K562 (cell line): ENCODE results near the gene TSTD2. TPM values are rescaled to one million over a fixed set of nuclear protein-coding genes. Genes with fewer than 3 reads are reported as not detected.

Experiments used
- ATAC-seq: fragments of 200-7000 bp; cut with Tn5 transposase; 3 replicates; pipeline ENCODE4 v1.9.1; 2020; ENCODE audit warnings: moderate library complexity
- BruUV-seq: library from RNA; stranded (reverse); fragments of 400-500 nt; replicated peaks from 2 replicates; lab custom pipeline; 2021; lab: Mats Ljungman, UMichigan
- CTCF ChIA-PET: fragments of 300-600 bp; formaldehyde crosslinking; extraction: SDS; loops from one replicate; lab custom pipeline; 2021; ENCODE audit warnings: low intra/inter-chr PET ratio; lab: Yijun Ruan, JAX
- POLR2A ChIA-PET: fragments of 300-600, 350-650 bp; sonication (Branson Sonifier 250); formaldehyde crosslinking; extraction: SDS; loops from one replicate; lab custom pipeline; 2021; ENCODE audit warnings: antibody characterized with exemption, inconsistent platforms; lab: Yijun Ruan, JAX
- DNase-seq, 4 experiments: peaks; one replicate each; pipeline versions ENCODE4 v3.0.0 to v3.0.0-alpha.2; 2011 to 2018; ENCODE audit warnings: low spot score in 3 of 4, mixed read lengths in 3 of 4; ENCODE audit errors: extremely low read depth in 1 of 4
- FAIRE-seq: peaks from 2 replicates; lab custom pipeline; 2011; peaks lifted over from hg19 to GRCh38; lab: Jason Lieb, UNC
- H2AFZ ChIP-seq: 2 replicates; pipeline ENCODE4 v1.6.0; 2011; ENCODE audit warnings: low read depth, low read length, control low read depth, inconsistent platforms
- H3K27ac ChIP-seq: fragments of 200-600 bp; 3 replicates; pipeline ENCODE4 v1.8.0; 2011; ENCODE audit warnings: low read depth, mild to moderate bottlenecking, control low read depth, inconsistent platforms, low read length, moderate library complexity, mixed read lengths; ENCODE audit errors: extremely low read depth
- H3K27me3 ChIP-seq, 2 experiments: fragments of 300-600 bp in 1 of 2; 2 replicates in 1 of 2; 3 replicates in 1 of 2; pipeline versions ENCODE4 v1.6.0 to v1.8.0; 2011; ENCODE audit warnings: inconsistent platforms in 2 of 2, low read length in 2 of 2, mild to moderate bottlenecking in 1 of 2, mixed read lengths in 1 of 2, moderate library complexity in 1 of 2; ENCODE audit not compliant: control insufficient read depth in 2 of 2, insufficient read depth in 2 of 2
- H3K36me3 ChIP-seq: fragments of 300-600 bp; 3 replicates; pipeline ENCODE4 v1.8.0; 2011; ENCODE audit warnings: mild to moderate bottlenecking, low read length, inconsistent platforms; ENCODE audit not compliant: control insufficient read depth, insufficient read depth
- H3K4me1 ChIP-seq, 2 experiments: fragments of 200-600 bp in 1 of 2; replicated peaks in 1 of 2; 2 replicates in 1 of 2; 3 replicates in 1 of 2; pipeline versions ENCODE4 v1.5.1 to v1.8.0; 2011; ENCODE audit warnings: inconsistent platforms in 2 of 2, low read length in 2 of 2, mild to moderate bottlenecking in 1 of 2, mixed read lengths in 1 of 2, moderate library complexity in 1 of 2; ENCODE audit not compliant: control insufficient read depth in 2 of 2, insufficient read depth in 2 of 2
- H3K4me2 ChIP-seq: 2 replicates; pipeline ENCODE4 v1.6.1; 2011; ENCODE audit warnings: low read length, control low read depth, inconsistent platforms, mixed read lengths; ENCODE audit not compliant: insufficient read depth
- H3K4me3 ChIP-seq: fragments of 200-600 bp; sonication (generic), shearing (Covaris generic); 2 replicates; pipeline ENCODE4 v1.5.1; 2016; ENCODE audit warnings: control low read depth, inconsistent platforms
- H3K79me2 ChIP-seq: fragments of 200-600 bp; 3 replicates; pipeline ENCODE4 v1.8.0; 2011; ENCODE audit warnings: low read length, inconsistent platforms; ENCODE audit not compliant: control insufficient read depth, insufficient read depth
- H3K9ac ChIP-seq, 2 experiments: 2 replicates each; pipeline versions ENCODE4 v1.6.0 to v1.6.1; 2011; ENCODE audit warnings: low read depth in 2 of 2, low read length in 2 of 2, control low read depth in 1 of 2, inconsistent platforms in 1 of 2, mild to moderate bottlenecking in 1 of 2, mixed read lengths in 1 of 2; ENCODE audit not compliant: insufficient read depth in 1 of 2
- H3K9me1 ChIP-seq: one replicate; pipeline ENCODE4 v1.6.0; 2011; ENCODE audit warnings: inconsistent platforms, mild to moderate bottlenecking, low read length, moderate library complexity; ENCODE audit not compliant: control insufficient read depth, insufficient read depth
- H3K9me3 ChIP-seq: replicated peaks from 2 replicates; pipeline ENCODE4 v1.5.1; 2011; ENCODE audit warnings: low read depth, low read length, inconsistent platforms; ENCODE audit not compliant: control insufficient read depth, insufficient read depth
- H4K20me1 ChIP-seq: replicated peaks from 2 replicates; pipeline ENCODE4 v1.6.1; 2011; ENCODE audit warnings: low read length, inconsistent platforms, mixed read lengths; ENCODE audit not compliant: control insufficient read depth, insufficient read depth
- EP400 ChIP-seq: fragments of 450-650 bp; IDR thresholded peaks from 2 replicates; pipeline ENCODE4 v1.6.1; 2017; ENCODE audit warnings: antibody characterized with exemption, mild to moderate bottlenecking, moderate library complexity
- FOS ChIP-seq: IDR thresholded peaks from 3 replicates; pipeline ENCODE4 v1.6.1; 2011; ENCODE audit not compliant: insufficient read length; ENCODE audit errors: extremely low read depth
- L3MBTL2 ChIP-seq: fragments of 450-650 bp; IDR thresholded peaks from 2 replicates; pipeline ENCODE4 v1.6.1; 2016; ENCODE audit warnings: mild to moderate bottlenecking, moderate library complexity
- POU5F1 ChIP-seq: fragments of 150-350 bp; IDR thresholded peaks from 2 replicates; pipeline ENCODE4 v1.6.1; 2014; ENCODE audit warnings: borderline replicate concordance, low read length, low read depth, mild to moderate bottlenecking; ENCODE audit not compliant: partially characterized antibody
- SMAD2 ChIP-seq: fragments of 150-350 bp; IDR thresholded peaks from 2 replicates; pipeline ENCODE4 v1.6.1; 2014; ENCODE audit warnings: low read depth, mild to moderate bottlenecking, low read length
- SMARCA5 ChIP-seq: fragments of 450-650 bp; IDR thresholded peaks from 2 replicates; pipeline ENCODE4 v1.6.1; 2016
- ZFP36 ChIP-seq: fragments of 150-350 bp; IDR thresholded peaks from 2 replicates; pipeline ENCODE4 v1.6.1; 2018; ENCODE audit warnings: low read length, low read depth; ENCODE audit not compliant: partially characterized antibody
- ZNF384 ChIP-seq: IDR thresholded peaks from 2 replicates; pipeline ENCODE4 v1.6.1; 2012; ENCODE audit warnings: low read depth, low read length, improper control_type of control experiment
- WGBS: fragments of 100-300 bp; shearing (Covaris generic); methylation state at CpG from one replicate; pipeline ENCODE4 v1.1.6; 2016; ENCODE audit warnings: low coverage, mixed read lengths; ENCODE audit not compliant: insufficient coverage; ENCODE audit errors: missing lambda C conversion rate; 5-methylcytosine and 5-hydroxymethylcytosine counted together
- in situ Hi-C: fragments of 300-500 bp; cut with MboI; formaldehyde crosslinking; loops from 4 replicates; pipeline ENCODE4 v1.15.0; 2018; ENCODE audit warnings: inconsistent platforms, mixed read lengths
- intact Hi-C: fragments of 100-400 bp; cut with micrococcal nuclease; formaldehyde crosslinking; loops from 2 replicates; pipeline ENCODE4 v1.14.2; 2022
- polyA plus RNA-seq, 8 experiments: library from polyadenylated mRNA; depleted of rRNA in 4 of 8; stranded (reverse) in 5 of 8; unstranded in 3 of 8; fragments of >200 nt; fragmentation: Nextera tagmentation in 2 of 8; fragmentation: Illumina TruSeq in 1 of 8; extraction: Ambion mirVana in 2 of 8; extraction: Trizol in 1 of 8; gene quantifications; 2 replicates each; pipeline versions ENCODE4 v1.2.1 to v1.2.3, GENCODE V29; 2011 to 2014; ENCODE audit warnings: inconsistent platforms in 1 of 8, missing spikeins in 1 of 8
- total RNA-seq, 7 experiments: library from RNA; depleted of rRNA in 6 of 7; stranded (reverse); fragments of >200 nt in 6 of 7; fragmentation: Illumina TruSeq in 2 of 7; extraction: Trizol in 2 of 7; gene quantifications; 2 replicates each; pipeline versions ENCODE4 v1.2.1 to v1.2.3, GENCODE V29; 2011 to 2021; ENCODE audit warnings: low replicate concordance in 1 of 7

Gene TSTD2
- total and polyA plus RNA-seq, 9 of the 15 experiments (the other 6 are each of a cell fraction or from before 2014, with no cell fraction given) = 10.1 to 36.7 (median 19.0) TPM

- H2AFZ ChIP-seq = no peak overlapping the region
- in situ Hi-C loops = no loop called here
- ChIA-PET POLR2A (no interaction called here), CTCF (interaction anchor here (0.7 kb wide), 1 partner anchor 139 kb away, joined by 4 read pairs; no protein-coding TSS in a partner anchor)
- no peaks in the 10 kb centered on the region for H3K27me3 ChIP-seq
- no peaks in the 10 kb centered on the region for H3K79me2 ChIP-seq
- no peak overlapping the region for H3K27ac ChIP-seq
- peaks cover 6% of the 10 kb centered on the region; the same call in 1 of the 2 replicates for H4K20me1 ChIP-seq
- no peak overlapping the region for H3K9ac ChIP-seq
- no peak overlapping the region for H3K4me2 ChIP-seq
- no peaks in the 10 kb centered on the region for H3K9me3 ChIP-seq
- intact Hi-C loops = no loop called here
- H3K4me3 ChIP-seq = no peak overlapping the region
- no peak for FAIRE-seq
- ATAC-seq = no peak
- BruUV-seq = no TSS peak
- TF ChIP-seq POU5F1 (no peak), FOS (no peak), L3MBTL2 (no peak), SMAD2 (no peak), SMARCA5 (no peak), ZFP36 (no peak), ZNF384 (no peak), EP400 (no peak)
- WGBS = 95% methylated on average over 1 of the region's 1 CpG
- peaks cover 52% of the 10 kb centered on the region for H3K36me3 ChIP-seq
- no peaks in the 10 kb centered on the region for H3K4me1 ChIP-seq
- no peaks in the 10 kb centered on the region for H3K9me1 ChIP-seq
- DNase-seq = no peak
Observed at GRCh38 chr9:97550386-97550785, 82.8 kb downstream of the TSTD2 start.

Other genes with a start within 250 kb of the TSTD2 start
- gene TDRD7, start 221.3 kb downstream of the TSTD2 start, total RNA-seq (2014; rRNA removed) = 3.8 and 3.9 TPM in 2 replicates
- 7.7 and 7.8 TPM in 2 replicates for gene TDRD7, start 221.3 kb downstream of the TSTD2 start, total RNA-seq (2014; rRNA removed; fragmentation: Illumina TruSeq; extraction: Trizol)
- 7.1 and 7.6 TPM in 2 replicates for gene TDRD7, start 221.3 kb downstream of the TSTD2 start, total RNA-seq (2015; rRNA removed; fragmentation: Illumina TruSeq; extraction: Trizol)
- 6.0 and 6.1 TPM in 2 replicates for gene TDRD7, start 221.3 kb downstream of the TSTD2 start, total RNA-seq (2021)
- gene TDRD7, start 221.3 kb downstream of the TSTD2 start, polyA plus RNA-seq (2011; rRNA removed) = 5.0 and 5.2 TPM in 2 replicates
- 6.2 and 6.4 TPM in 2 replicates for gene TDRD7, start 221.3 kb downstream of the TSTD2 start, polyA plus RNA-seq (2014; fragmentation: Illumina TruSeq; extraction: Trizol)
- gene TDRD7, start 221.3 kb downstream of the TSTD2 start, polyA plus RNA-seq (2014; fragmentation: Nextera tagmentation; extraction: Ambion mirVana) = 1 to 10 TPM; 2.2 to 2.3 TPM
- gene TDRD7, start 221.3 kb downstream of the TSTD2 start, polyA plus RNA-seq (2014; rRNA removed) = 3.8 and 3.9 TPM in 2 replicates
- gene TMOD1, start 131.7 kb downstream of the TSTD2 start, total RNA-seq (2014; rRNA removed) = 10.4 and 11.3 TPM in 2 replicates
- gene TMOD1, start 131.7 kb downstream of the TSTD2 start, total RNA-seq (2014; rRNA removed; fragmentation: Illumina TruSeq; extraction: Trizol) = 16.4 and 17.8 TPM in 2 replicates
- 7.1 TPM in 2 replicates for gene TMOD1, start 131.7 kb downstream of the TSTD2 start, total RNA-seq (2015; rRNA removed; fragmentation: Illumina TruSeq; extraction: Trizol)
- 29.3 and 34.7 TPM in 2 replicates for gene TMOD1, start 131.7 kb downstream of the TSTD2 start, total RNA-seq (2021)
- gene TMOD1, start 131.7 kb downstream of the TSTD2 start, polyA plus RNA-seq (2011; rRNA removed) = 6.7 and 11.4 TPM in 2 replicates
- 38.5 and 41.2 TPM in 2 replicates for gene TMOD1, start 131.7 kb downstream of the TSTD2 start, polyA plus RNA-seq (2014; fragmentation: Illumina TruSeq; extraction: Trizol)
- 10 to 100 TPM; 11.6 to 14.2 TPM for gene TMOD1, start 131.7 kb downstream of the TSTD2 start, polyA plus RNA-seq (2014; fragmentation: Nextera tagmentation; extraction: Ambion mirVana)
- gene TMOD1, start 131.7 kb downstream of the TSTD2 start, polyA plus RNA-seq (2014; rRNA removed) = 15.5 and 16.7 TPM in 2 replicates
- 47.5 and 56.2 TPM in 2 replicates for gene NCBP1, start 453 bp upstream of the TSTD2 start, total RNA-seq (2014; rRNA removed)
- 62.3 and 67.2 TPM in 2 replicates for gene NCBP1, start 453 bp upstream of the TSTD2 start, total RNA-seq (2014; rRNA removed; fragmentation: Illumina TruSeq; extraction: Trizol)
- gene NCBP1, start 453 bp upstream of the TSTD2 start, total RNA-seq (2015; rRNA removed; fragmentation: Illumina TruSeq; extraction: Trizol) = 52.8 and 57.5 TPM in 2 replicates
- gene NCBP1, start 453 bp upstream of the TSTD2 start, total RNA-seq (2021) = 59.6 and 60.2 TPM in 2 replicates
- 51.4 and 69.7 TPM in 2 replicates for gene NCBP1, start 453 bp upstream of the TSTD2 start, polyA plus RNA-seq (2011; rRNA removed)
- 55.7 and 64.6 TPM in 2 replicates for gene NCBP1, start 453 bp upstream of the TSTD2 start, polyA plus RNA-seq (2014; fragmentation: Illumina TruSeq; extraction: Trizol)
- gene NCBP1, start 453 bp upstream of the TSTD2 start, polyA plus RNA-seq (2014; fragmentation: Nextera tagmentation; extraction: Ambion mirVana) = 10 to 100 TPM; 29.4 to 37.1 TPM
- 41.7 and 55.5 TPM in 2 replicates for gene NCBP1, start 453 bp upstream of the TSTD2 start, polyA plus RNA-seq (2014; rRNA removed)
- gene XPA, start 64.0 kb upstream of the TSTD2 start, total RNA-seq (2014; rRNA removed) = 16.8 and 17.7 TPM in 2 replicates
- gene XPA, start 64.0 kb upstream of the TSTD2 start, total RNA-seq (2014; rRNA removed; fragmentation: Illumina TruSeq; extraction: Trizol) = 16.7 and 18.2 TPM in 2 replicates
- gene XPA, start 64.0 kb upstream of the TSTD2 start, total RNA-seq (2015; rRNA removed; fragmentation: Illumina TruSeq; extraction: Trizol) = 17.2 and 18.0 TPM in 2 replicates
- 11.4 and 13.6 TPM in 2 replicates for gene XPA, start 64.0 kb upstream of the TSTD2 start, total RNA-seq (2021)
- 5.1 and 5.9 TPM in 2 replicates for gene XPA, start 64.0 kb upstream of the TSTD2 start, polyA plus RNA-seq (2011; rRNA removed)
- 12.3 and 14.1 TPM in 2 replicates for gene XPA, start 64.0 kb upstream of the TSTD2 start, polyA plus RNA-seq (2014; fragmentation: Illumina TruSeq; extraction: Trizol)
- gene XPA, start 64.0 kb upstream of the TSTD2 start, polyA plus RNA-seq (2014; fragmentation: Nextera tagmentation; extraction: Ambion mirVana) = 1 to 10 TPM; 5.1 to 5.5 TPM
- 15.2 and 18.2 TPM in 2 replicates for gene XPA, start 64.0 kb upstream of the TSTD2 start, polyA plus RNA-seq (2014; rRNA removed)
- gene FOXE1, start 219.9 kb upstream of the TSTD2 start, total RNA-seq (2014; rRNA removed) = not detected in 2 replicates
- gene FOXE1, start 219.9 kb upstream of the TSTD2 start, total RNA-seq (2014; rRNA removed; fragmentation: Illumina TruSeq; extraction: Trizol) = not detected in 2 replicates
- not detected in 2 replicates for gene FOXE1, start 219.9 kb upstream of the TSTD2 start, total RNA-seq (2015; rRNA removed; fragmentation: Illumina TruSeq; extraction: Trizol)
- gene FOXE1, start 219.9 kb upstream of the TSTD2 start, total RNA-seq (2021) = not detected in 2 replicates
- gene FOXE1, start 219.9 kb upstream of the TSTD2 start, polyA plus RNA-seq (2011; rRNA removed) = not detected in 2 replicates
- gene FOXE1, start 219.9 kb upstream of the TSTD2 start, polyA plus RNA-seq (2014; fragmentation: Illumina TruSeq; extraction: Trizol) = not detected in 2 replicates
- gene FOXE1, start 219.9 kb upstream of the TSTD2 start, polyA plus RNA-seq (2014; fragmentation: Nextera tagmentation; extraction: Ambion mirVana) = not detected
- gene FOXE1, start 219.9 kb upstream of the TSTD2 start, polyA plus RNA-seq (2014; rRNA removed) = not detected in 2 replicates